Activated gamma-delta T cell treated with Interleukin-2 at 50 U/mL for 16 hours (primary cell): ENCODE data around the gene RASD1.

Experiments used
- DNase-seq: peaks from one replicate; pipeline ENCODE4 v3.0.0-alpha.2; 2020

Gene RASD1

GRCh38 chr17:17526369-17526768 lies 30.2 kb upstream of the RASD1 start:
- DNase-seq: no peak

DNA sequence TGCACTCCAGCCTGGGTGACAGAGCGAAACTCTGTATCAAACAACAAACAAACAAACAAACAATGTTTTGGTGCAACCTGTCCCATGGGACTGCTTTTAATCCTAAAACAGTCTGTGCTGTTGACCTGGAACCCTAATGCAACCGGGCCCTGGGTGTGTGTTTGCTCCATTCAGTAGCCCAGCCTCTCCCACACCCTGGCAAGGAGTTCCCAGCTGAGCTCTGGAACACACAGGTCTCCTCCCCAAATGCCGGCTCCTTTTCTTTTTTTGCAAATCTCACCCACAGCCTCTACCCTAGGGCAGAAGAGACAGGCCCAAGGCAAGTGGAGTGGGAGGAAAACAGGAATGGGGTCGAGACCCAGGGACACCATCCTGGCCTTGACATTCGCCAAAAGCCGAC lies 29.8 kb upstream of the RASD1 start:
- no peak for DNase-seq

- DNase-seq: no peak
Measured at GRCh38 chr17:17525311-17525710, 29.1 kb upstream of the RASD1 start.

DNA sequence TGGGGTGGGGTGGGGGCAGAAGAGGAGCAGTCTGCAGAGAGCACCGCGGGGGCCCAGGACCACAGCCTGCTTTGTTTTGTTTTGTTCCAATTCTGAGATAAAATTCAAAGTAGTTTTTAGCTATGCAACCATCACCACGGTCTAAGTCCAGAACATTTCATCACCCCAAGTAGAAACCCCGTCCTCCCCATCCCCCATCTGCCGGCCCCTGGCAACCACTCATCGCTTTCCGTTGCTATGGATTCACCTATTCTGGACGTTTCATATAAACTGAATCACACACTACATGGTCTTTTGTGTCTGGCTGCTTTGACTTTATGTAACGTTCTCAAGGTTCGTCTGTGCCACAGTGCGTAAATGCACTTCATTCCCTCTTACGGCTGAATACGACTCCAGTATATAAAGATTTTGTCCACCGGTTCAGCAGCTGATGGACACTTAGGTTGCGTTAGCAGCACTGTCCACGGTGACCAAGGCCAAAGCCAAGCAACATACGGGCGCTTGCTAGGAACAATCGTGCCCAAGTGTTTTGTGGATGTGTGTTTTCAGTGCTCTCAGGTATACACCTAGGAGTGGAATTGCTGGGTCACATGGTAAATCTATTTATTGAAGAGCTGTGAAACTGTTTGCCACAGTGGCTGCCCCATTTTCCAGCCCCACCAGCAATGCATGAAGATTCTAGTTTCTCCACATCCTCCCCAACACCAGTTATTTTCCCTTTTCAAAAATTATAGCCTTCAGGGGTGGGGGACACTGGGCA lies 27.7 kb upstream of the RASD1 start:
- no peak for DNase-seq

DNA sequence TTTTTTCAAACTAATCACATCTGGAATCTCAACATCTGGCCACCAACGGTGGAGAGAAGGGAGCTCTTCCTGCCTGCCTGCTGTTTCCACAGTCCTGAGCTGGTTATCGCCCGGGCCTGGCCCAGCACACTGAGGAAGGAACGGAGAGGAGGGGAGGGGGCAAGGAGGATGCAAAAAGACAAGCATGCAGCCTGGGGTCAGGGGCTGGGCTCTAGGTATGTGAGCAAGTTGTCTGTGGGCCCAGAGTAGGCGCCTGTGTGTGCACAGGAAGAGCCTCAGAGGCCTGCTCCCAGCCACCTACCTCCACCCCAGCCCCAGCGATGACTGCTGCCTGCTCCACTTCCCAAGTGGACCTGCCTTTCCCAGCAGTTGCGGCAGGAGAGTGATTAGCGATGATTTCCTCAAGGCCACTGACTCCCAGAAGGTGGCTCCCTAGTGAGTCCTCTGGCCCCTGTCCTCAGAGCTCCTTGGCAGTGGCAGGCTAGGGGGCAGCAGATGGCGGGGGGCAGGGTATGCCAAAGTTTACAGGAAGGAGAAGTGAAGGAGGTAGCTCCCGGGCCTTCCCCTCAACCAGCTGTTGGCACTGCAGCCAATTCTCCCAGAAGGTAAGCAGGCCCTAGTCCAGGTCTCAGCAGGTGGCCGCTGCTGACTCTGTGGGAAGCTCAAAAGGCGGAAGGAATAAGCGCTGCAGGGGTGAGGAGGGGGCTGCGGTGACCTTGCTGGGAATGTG lies 27.0 kb upstream of the RASD1 start:
- no peak for DNase-seq

GRCh38 chr17:17520599-17521232 lies 24.5 kb upstream of the RASD1 start:
- no peak for DNase-seq

DNA sequence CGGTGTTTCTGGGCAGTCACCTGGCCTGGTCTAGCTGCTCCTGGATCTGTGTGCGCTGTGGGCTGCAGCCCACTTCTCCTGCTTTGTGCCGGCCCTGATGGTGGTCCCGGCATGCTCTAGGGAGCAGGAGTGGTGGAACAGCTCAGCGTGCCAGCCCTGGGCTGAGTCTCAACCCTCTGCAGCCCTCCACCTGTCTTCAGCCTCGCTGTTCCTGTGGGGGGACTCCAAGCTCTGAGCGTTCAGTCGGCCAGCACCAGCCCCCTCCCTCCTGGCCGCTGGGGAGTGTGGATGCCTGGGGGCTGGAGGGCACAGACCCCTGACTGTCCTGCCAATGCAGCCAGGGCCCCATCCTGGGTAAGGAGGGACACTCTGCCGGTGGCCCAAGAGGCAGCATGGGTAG lies 23.7 kb upstream of the RASD1 start:
- no peak for DNase-seq

DNA sequence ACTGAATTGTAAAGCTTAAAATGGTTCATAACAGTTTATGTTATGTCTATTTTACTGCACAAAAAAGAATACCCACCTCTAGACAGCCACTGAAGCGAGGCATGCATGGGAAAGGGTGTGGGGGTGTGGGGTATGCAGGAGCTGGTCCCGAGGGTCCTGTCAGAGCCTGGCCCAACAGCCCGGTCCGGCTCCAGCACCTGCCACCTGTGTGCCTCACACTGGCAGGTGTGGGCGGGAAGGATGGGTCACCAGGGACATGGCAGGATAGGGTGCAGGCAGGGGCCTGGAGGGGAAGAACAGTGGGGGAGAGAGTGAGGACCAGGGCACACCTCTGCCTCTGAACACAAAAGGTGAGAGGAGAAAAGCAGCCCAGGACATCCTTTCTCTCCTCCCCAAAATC lies 22.8 kb upstream of the RASD1 start:
- no peak for DNase-seq

DNA sequence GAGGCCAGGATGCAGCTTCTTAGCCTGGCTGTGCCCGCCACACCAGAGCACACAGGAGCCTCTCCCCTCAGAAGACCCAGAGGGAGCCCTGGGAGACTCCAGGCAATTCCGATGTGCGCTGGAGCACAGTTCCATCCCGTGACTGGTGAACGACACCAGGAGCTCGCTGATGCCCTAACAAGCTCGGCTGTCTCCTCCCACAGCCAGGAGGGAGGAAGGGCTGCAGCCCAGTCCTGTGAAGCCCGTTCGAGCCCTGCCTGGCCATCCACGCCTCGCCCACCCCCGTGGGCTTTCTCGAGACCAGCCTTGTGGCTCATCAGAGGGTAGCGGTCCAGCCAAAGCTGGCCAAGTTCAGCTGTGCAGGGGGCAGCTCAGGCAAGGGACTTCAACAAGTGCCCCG lies 21.8 kb upstream of the RASD1 start:
- no peak for DNase-seq

DNA sequence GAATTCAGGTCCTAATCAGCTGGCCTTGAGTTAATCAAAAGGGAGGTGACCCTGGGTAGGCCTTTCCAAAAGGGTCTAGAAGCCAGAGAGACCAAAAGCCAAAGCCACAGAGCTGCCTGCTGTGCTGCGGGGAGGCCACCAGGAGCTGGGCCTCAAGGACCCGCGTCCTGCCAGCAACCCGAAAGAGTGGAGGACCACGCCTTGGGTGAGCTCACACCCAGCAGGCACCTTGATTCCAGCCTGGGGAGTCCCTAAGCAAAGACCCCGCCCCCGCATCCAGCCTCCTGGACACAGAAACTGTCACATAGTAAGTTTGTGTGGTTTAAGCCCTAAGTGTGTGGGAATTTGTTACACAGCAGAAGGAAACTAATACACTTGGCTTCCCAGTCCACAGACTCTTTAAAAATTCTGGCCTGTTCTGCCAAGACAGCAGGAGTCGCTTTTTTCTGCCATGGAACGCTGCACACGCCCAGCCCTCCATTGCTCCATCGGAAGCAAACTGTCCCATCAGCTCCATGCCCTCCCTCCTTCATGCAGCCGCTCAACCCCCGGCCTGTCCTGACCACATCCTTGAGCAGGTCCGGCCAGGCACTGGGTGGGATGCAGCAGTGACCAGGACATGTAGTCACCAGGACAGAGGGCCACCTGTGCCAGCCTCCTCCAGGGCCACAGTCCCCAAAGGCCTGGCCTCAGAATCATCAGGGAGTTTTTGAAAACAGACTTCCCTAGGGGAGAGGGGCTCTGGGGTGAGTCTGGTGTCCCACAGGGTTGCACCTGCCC lies 20.9 kb upstream of the RASD1 start:
- DNase-seq: no peak

GRCh38 chr17:17515934-17516930 lies 20.0 kb upstream of the RASD1 start:
- DNase-seq: no peak

- no peak for DNase-seq
Measured at GRCh38 chr17:17514993-17515933, 19.1 kb upstream of the RASD1 start.

GRCh38 chr17:17514361-17514992 lies 18.3 kb upstream of the RASD1 start:
- DNase-seq: no peak

DNA sequence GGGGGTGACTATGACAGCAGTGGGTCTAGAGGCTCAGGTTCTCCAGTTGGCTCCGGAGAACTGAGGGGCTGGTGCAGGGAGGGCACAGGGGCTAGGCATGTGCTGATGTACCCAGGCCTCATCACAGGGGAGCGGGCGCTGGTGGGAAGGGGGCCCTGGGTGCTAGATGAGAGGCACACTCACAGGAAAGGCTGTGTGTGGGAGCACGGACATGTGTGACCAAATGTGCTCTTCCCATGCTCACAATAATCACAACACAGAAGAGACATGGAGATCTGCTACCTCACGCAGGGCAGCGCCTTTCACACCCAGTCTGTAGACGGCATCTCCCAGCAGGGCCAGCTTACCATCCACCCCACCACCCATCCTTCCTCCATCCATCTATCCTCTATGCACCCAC lies 17.4 kb upstream of the RASD1 start:
- no peak for DNase-seq

GRCh38 chr17:17512866-17513265 lies 16.7 kb upstream of the RASD1 start:
- no peak for DNase-seq

DNA sequence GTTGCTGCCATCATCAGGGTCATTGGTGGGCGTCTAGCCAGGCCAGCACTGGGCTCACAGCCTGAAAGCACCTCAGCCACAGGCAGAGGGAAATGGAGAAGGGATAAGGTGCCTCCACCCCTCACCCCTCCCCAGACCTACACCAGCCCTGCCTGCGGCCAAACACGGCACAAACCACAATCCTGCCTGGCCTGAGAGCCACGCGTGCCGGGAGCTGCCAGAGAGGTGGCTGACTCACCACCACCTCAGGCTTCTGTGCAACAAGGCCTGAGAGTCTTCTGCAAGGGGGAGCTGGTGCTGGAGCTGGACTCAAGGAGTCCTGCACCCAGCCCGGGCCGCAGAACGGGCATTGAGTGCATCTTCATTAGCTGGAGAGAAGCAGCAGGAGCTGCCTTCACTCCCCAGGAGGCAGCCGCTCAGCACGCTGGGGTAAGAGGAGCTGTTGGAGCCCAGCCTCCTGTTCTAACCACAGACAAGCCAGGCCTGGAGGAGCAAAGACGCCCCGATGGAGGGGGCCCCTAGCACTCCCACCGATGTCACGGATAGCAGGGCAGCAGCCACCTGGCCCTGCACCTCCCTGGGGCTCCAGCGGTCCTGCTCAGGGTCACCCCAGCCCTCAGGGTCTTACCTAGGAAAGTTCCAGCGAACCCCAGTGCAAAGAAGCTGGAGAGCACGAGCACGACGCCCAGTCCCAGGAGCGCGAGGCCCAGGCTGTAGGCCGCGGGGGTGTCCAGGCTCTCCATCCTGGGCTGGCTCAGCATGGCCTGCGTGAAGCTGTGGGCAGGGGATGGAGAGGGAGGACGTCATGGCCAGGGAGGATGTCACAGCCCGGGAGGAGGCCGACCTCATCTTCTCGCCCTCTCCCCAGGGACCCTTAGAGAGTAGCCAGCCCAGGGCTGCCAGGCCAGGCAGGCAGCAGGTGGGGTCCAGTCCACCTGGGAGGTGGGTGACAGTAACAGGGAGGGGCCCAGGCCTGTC lies 16.0 kb upstream of the RASD1 start:
- no peak for DNase-seq

- no peak for DNase-seq
Measured at GRCh38 chr17:17511293-17511741, 15.1 kb upstream of the RASD1 start.

GRCh38 chr17:17510456-17511292 lies 14.5 kb upstream of the RASD1 start:
- no peak for DNase-seq
